Endothelial cell of umbilical vein (primary cell): ENCODE measurements around the gene EFCAB13.

ENCODE experiments used
- EZH2 ChIP-seq: IDR thresholded peaks from 2 replicates; pipeline ENCODE4 v1.6.1; 2012; ENCODE audit warnings: borderline replicate concordance, low read depth, mild to moderate bottlenecking, moderate library complexity, low read length, inconsistent platforms; ENCODE audit not compliant: severe bottlenecking
- FOS ChIP-seq: IDR thresholded peaks from 2 replicates; pipeline ENCODE4 v1.6.1; 2011; ENCODE audit warnings: mild to moderate bottlenecking, low read length, moderate library complexity, borderline replicate concordance; ENCODE audit not compliant: insufficient read depth
- GATA2 ChIP-seq: IDR thresholded peaks from 2 replicates; pipeline ENCODE4 v1.7.0; 2011; ENCODE audit warnings: low read depth, mild to moderate bottlenecking, moderate library complexity, mixed read lengths, low read length; ENCODE audit not compliant: insufficient read length, insufficient read depth
- JUN ChIP-seq: IDR thresholded peaks from 2 replicates; pipeline ENCODE4 v1.6.1; 2011; ENCODE audit warnings: borderline replicate concordance, low read depth; ENCODE audit not compliant: insufficient read length, insufficient read depth
- MYC ChIP-seq: IDR thresholded peaks from one replicate; pipeline ENCODE4 v1.6.1; 2011; ENCODE audit warnings: mild to moderate bottlenecking, low read depth, low read length
- POLR2A ChIP-seq: IDR thresholded peaks from 2 replicates; pipeline ENCODE4 v1.6.1; 2012; ENCODE audit warnings: low read depth, mild to moderate bottlenecking, control low read depth, low read length
- POLR2AphosphoS5 ChIP-seq: IDR thresholded peaks from 2 replicates; pipeline ENCODE4 v1.6.1; 2012; ENCODE audit warnings: low read depth, mild to moderate bottlenecking, control low read depth, low read length, moderate library complexity; ENCODE audit not compliant: insufficient read depth
- TF ChIP-seq, protein P1 (sequence below), 2 donors: IDR thresholded peaks; 1 replicate in 1 of 2; 2 replicates in 1 of 2; pipeline ENCODE4 v1.5.1; 2011; ENCODE audit warnings: low read length in 2 of 2, mild to moderate bottlenecking in 2 of 2, moderate library complexity in 2 of 2, control low read depth in 1 of 2, inconsistent platforms in 1 of 2, low read depth in 1 of 2; ENCODE audit not compliant: insufficient read depth in 1 of 2; ENCODE audit errors: extremely low read depth in 1 of 2
- TF ChIP-seq, protein P2 (sequence below): IDR thresholded peaks from 2 replicates; pipeline ENCODE4 v1.6.1; 2011; ENCODE audit not compliant: insufficient read depth, insufficient read length

DNA sequence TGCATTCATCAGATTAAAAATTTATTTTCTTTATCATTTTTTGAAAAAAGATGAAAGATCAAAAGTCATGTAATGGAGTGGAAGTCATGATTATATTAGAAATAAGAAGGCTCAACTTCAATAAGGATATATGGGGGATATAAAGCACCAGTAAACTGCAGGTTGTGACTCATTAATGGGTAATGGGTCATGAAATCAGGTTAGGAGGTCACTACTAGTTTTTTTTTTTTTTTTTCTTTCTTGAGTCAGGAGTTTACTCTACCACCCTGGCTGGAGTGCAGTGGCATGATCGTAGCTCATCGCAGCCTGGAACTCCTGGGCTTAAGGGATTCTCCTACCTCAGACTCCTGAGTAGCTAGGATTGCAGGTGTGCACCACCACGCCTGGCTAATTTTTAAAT lies 14.3 kb downstream of the EFCAB13 start:
- TF ChIP-seq, protein P1, sequence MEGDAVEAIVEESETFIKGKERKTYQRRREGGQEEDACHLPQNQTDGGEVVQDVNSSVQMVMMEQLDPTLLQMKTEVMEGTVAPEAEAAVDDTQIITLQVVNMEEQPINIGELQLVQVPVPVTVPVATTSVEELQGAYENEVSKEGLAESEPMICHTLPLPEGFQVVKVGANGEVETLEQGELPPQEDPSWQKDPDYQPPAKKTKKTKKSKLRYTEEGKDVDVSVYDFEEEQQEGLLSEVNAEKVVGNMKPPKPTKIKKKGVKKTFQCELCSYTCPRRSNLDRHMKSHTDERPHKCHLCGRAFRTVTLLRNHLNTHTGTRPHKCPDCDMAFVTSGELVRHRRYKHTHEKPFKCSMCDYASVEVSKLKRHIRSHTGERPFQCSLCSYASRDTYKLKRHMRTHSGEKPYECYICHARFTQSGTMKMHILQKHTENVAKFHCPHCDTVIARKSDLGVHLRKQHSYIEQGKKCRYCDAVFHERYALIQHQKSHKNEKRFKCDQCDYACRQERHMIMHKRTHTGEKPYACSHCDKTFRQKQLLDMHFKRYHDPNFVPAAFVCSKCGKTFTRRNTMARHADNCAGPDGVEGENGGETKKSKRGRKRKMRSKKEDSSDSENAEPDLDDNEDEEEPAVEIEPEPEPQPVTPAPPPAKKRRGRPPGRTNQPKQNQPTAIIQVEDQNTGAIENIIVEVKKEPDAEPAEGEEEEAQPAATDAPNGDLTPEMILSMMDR (IDR thresholded peaks at IDR 0.05; ENCODE audit: extremely low read depth in 1 of 2, insufficient read depth in 1 of 2, low read depth in 1 of 2, low read length in 2 of 2), result no peak
- no peak for TF ChIP-seq POLR2AphosphoS5
- no peak for TF ChIP-seq EZH2
- TF ChIP-seq POLR2A, result no peak
- TF ChIP-seq, protein P2, sequence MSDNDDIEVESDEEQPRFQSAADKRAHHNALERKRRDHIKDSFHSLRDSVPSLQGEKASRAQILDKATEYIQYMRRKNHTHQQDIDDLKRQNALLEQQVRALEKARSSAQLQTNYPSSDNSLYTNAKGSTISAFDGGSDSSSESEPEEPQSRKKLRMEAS, result no peak
- TF ChIP-seq MYC, result no peak
- no peak for TF ChIP-seq GATA2
- TF ChIP-seq FOS, result peak; percentile 27
- no peak for TF ChIP-seq JUN
